ENCODE measurements around the gene TUG1.
A peak's percentile ranks its signal among the peaks of the same experiment; 100 is the strongest.

Gene TUG1

DNA sequence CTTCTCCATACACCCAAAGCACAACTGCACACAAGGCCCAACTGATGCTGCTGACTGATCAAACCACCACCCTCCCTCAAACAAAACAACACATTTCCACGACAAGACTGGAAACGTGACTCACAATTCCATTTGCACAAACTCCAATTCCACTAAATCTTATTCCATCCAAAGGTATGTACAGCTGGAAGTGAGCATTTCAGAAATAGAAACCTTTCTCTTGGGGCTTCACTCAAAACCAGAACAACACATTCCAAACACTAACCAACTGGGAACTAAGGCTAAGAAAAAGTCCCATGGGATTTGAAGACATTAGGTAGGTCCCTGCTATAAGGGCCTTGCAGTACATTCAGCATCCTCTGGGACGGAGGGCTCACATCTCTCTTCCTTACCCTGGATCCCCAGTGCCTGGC is 20.1 kb upstream of the TUG1 start:
- no peak for FAIRE-seq

DNA sequence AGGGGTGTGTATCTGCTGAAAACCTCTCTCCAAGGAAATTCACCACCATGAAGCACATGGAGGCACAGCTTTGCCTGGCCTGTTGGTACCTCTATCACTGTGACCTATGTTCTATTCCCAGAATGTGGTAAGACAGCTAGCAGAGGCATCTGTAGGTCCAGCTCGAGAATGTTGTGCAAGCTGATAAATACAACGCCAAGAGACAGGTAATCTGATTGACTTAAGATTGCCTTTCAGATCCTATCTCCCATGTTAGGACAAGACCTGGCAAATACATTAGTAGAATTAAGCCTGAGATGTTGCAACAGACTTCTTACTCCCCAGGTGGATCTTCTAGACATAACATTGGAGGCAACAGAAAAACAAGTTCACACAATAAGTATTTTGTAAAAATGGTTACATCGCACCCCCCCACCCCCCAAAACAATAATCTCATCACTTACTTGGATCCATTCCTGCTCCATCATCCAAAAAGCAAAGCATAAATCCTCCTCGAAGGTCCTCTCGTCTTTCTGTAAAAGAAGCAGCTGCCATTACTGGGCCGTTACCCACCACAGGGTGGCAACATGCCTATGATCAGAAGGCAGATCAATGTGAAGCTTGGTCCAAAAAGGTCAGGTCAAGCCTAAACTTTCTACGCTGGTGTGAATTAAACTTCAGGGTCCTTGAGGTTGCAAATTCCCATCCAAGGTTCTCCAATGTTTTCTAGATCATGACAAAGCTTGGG is 19.0 kb upstream of the TUG1 start:
- FAIRE-seq = no peak

DNA sequence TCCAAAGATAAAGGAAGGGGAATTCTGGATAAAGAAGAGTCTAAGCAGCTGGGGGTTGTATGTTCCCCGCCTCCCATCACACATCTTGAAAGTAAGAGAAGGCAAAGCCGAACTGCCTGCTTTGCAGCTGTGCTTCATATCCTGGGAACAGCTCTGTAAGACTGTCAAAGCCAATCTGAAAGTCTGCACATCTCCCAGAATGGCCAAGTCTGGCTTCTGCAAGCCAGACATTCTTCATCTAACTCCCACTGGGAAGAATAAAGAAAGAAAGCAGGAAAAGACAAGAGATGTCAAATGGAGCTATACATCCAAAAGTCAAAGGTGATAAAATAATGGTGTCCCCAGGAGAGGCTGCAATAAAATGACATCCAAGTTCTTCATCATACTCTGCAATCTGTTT is 15.9 kb upstream of the TUG1 start:
- no peak for FAIRE-seq

DNA sequence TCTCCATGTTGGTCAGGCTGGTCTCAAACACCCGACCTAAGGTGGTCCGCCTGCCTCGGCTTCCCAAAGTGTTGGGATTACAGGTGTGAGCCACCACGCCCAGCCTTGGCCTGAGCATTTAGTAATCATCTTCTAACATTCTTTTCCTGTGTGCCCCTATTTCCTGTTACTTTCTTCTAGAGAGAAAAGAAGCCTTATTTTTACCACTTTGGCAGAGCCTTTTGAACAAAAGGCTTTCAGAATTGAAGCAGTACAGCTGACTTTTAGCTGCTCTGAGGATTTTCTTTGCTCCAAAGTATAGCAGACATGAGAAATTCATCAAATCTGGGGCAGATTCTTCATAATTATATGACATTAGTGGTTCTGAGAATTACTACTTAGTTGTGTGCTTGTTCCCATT is 13.9 kb upstream of the TUG1 start:
- FAIRE-seq = no peak

DNA sequence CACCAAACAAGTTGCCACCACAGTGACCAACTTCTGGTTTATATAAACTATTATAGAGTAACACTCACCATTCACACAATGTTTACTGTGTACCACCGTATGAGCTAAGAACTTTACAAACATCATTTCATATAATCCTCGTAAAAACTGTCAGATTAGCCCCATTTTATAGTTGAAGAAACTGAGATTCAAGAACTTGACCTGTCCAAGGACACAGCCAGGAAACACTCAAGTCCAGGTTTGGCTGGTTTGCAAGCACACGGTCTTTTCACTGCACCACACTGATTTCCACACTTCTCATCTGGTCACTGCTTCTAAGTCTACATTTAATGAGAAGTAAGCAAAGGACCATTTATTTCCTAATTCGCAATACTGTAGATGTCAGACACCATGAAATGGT is 4.2 kb upstream of the TUG1 start:
- FAIRE-seq = no peak

DNA sequence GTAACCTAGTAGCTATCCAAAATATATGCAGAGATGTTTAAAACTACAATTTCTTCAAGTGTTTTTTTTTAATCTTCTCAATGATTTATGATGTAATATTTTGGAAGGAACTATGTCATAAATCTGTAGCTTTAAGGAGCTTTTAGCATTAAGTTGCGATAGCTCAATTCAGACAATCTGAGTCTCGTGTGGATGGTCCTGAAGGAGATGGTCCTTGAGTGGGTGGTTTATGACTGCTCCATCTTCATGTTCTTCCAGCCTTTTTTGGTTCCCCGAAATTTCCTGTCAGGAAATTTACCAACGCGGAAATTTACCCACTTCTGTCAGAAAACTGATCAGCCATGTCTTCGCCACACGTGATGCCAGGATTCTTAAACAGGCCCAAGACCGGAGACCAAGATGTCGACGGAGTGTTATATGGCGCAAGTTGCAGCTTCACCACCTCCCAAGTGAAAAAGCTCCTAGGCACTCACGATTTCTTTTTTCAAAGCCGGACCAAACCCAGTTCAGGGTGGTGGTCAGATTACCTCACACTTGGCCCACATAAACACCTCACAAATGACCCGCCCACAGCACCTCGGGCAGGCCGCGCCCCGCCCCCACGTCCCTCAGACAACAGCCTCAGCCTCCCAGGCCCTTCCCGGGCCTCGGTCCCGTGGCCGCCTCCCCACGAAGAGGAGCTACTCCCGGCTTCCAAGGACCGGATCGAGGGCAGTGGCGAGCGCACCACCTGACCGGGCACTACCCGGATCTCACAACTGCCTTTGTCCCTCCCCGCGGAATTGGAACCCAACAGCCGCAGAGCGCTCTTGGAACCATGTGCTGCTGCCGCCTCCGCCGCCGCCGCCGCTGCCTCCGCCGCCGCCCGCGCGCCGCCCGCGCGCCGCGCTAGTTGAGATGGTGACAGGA is 796 bp upstream of the TUG1 start, which contains the start of gene MORC2:
Gene MORC2 (minus strand): TSS at position 760 of the 909 bp plus-strand sequence. CDS start 885 bp downstream, outside the sequence.
- no peak for FAIRE-seq

DNA sequence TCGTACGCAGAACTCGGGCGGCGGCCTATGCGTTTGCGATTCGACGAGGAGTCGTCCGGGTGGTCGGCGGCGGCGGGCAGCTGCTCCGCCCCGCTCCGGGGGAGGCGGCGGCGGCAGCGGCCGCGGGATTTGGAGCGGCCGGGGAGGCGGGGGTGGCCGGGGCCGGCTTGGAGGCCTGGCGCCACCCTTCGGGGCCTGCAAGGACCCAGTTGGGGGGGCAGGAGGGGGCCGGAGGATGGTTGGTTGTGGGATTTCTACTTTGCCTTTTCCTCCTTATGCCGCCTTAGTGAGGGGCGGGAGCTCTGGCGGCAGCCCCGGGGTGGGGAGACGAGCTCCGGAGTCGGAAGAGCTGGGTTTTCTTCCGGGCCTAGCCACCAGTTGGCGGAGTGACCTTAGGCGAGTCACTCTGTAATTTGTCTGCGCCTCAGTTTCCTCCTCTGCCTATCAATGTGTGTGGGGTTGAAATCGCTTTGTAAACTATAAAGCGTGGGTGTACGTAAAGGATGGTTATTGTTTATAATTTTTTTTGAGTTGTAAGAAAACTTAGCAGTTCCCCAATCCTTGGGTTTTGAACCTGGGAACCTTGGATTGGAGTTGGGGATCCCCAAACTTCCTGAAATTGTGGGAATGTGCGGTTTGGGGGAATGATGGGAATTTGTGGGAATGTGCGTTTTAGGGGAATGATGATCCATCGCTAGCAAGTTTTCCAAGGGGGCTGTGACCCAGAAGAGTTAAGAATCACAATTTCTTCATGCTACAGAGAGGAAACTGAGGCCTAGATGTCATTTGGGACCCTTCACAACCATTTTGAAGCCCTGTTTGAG is 679 bp downstream of the TUG1 start:
- no peak for FAIRE-seq

DNA sequence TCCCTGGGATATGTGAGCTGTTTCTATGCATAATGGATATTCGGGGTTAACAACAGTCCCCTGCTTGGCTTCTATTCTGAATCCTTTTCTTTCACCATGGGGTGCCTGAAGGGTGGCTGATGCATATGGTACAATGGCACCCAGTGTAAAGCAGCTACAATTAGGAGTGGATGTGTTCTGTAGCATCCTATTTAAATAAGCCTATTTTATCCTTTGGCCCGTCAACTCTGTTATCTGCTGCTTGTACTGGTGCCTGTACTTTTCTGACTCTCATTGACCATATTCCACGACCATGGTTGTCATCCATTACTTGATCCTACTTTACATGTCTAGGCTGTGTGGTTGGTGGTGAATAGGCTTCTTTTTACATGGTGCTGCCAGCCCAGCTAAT is 1.3 kb downstream of the TUG1 start:
- no peak for FAIRE-seq

DNA sequence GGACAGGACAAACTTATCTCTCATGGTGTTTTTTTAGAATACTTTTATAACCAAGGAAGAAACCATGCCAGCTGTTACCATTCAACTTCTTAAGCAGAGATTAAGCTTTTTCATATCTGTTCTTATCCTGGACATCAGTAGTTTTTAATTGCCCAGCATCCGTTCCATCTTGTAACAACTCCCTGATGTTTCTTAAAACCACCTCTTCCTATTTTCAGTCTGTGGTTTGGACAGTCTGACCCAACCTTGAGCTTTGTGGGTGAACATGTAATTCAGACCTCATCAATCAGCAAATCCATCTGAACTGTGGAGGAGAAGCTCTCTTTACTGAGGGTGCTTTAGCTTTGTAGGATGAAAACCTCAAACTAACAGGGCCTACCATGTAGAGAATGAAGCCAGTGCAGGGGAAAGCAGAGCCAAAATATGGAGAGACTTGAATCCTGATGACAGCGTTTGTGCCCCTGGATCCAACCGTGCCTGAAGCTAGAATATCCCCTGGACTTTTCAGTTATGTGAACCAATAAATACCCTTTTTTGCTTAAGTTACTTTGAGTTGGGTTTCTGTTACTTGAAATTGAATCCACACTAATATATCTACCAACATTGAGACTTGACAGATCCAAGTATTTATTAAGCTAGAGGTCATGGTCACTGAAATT is 9.4 kb downstream of the TUG1 start:
- no peak for FAIRE-seq

DNA sequence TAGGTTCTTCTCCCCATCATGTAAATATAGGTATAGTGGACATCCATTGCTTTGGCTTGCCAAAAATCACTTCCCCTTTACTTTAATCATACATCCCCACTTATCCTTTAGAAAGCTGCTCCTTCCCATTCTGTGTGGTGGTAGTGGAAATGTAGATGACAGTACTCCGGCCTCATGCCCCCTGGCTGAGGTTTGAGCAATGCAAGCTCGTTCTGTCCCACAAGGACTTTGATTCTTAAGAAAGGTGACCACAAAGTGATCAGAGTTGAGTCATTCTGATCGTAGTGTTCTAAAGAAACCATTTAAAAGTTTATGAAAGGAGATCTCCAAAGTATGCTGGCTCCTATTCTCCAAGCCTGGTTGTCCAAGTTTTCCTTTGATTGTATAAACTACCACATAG is 10.9 kb downstream of the TUG1 start:
- no peak for FAIRE-seq

DNA sequence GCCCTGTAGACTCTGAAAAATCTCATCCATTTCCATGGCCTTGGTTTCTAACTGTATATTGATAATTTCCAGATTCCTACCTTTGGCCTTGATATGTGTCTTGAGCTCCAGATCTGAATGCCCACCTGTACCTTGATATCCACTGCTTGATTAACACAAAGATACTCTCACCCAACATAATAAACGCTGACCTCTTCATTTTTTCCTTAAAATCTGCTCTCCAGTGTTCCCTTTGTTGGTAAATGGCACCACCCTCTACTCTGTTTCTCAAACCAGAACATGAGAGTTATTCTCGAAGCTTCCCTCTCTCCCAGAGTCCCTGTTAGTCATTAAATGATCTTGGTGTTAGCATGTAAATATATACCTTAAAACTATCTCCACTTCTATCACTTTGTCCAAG is 13.4 kb downstream of the TUG1 start:
- no peak for FAIRE-seq

DNA sequence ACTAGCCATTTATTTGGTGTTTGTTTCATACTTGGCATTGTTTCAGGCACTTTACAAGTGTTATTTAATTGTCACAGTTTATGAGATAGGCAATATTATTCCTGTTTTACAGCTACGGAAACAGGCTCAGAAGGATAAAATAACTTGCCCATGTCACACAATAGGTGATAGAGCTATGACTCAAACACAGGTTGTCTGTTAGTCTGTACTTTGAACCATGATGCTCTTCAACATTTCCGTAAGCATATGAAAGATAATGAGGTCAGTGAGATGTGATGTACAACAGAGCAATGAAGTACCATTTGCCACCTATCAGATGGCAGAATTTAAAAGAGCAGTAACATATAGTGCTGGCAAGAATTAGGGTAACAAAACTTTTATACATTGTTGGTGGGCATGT is 15.3 kb downstream of the TUG1 start:
- peak; percentile 49 for FAIRE-seq

DNA sequence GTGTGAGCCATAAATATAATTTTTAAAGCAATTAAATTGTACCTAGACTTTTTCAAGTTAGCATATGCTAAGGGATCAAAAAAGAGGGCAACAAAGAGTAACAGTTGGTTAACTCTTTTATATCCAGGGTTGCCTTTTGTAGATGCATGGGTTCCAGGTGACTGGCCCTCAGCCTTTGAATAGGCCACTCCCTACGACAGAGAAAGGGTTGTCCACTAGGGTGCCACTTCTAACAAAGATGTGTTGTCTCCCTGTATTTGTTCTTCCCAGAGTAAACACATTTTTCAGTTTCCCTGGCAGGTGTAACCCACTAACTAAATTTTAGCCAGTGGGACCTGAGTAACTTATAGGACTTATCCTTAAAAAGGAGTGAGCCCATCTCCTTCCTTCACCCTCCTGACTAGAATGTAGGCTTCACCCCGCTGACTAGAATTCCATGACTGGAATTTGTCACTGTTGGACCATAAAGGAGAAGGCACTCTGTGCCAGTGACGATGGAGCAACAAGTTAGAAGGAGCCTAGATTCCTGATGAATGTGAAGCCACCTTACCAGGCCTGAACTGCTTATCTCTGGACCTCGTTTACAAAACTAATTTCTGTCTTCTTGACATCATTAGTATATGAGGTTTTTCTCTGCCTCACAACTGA is 16.6 kb downstream of the TUG1 start:
- no peak for FAIRE-seq

DNA sequence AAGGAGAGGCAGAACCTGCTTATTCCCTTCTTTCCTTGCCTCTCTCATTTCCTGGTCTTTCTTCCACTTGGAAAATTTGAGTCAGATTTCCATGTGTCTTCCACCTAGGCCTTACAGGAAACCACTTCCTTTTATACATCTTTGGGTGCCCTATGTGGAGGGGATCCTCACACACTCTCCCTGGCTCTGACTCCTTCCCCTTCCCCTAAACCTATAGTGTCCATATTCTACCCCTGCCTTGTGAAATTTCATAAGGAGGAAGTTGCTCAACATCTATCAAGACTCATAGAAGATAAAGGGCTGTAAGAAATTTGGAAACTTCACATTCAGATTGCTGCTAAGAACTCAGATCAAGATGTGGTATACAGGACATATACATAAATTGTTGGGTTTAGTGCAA is 20.4 kb downstream of the TUG1 start:
- no peak for FAIRE-seq

DNA sequence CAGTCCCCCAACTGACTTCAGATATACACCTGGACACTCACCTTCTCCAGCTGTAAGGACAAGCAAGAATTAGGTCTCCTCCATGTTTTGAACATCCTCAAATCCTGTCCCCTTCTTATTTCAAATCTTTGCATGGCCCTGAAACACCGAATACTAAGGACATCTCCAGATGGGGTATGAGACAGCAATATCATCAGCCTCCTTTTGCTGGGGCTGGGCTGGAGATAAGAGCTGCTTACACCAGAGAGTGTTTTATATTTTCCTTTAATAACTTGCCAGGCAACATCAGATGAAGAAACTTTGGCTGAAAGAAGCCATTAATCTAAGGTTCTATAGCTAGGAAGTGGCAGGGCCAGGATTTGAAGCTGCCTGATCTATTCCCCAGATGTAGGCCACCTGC is 21.6 kb downstream of the TUG1 start:
- no peak for FAIRE-seq

DNA sequence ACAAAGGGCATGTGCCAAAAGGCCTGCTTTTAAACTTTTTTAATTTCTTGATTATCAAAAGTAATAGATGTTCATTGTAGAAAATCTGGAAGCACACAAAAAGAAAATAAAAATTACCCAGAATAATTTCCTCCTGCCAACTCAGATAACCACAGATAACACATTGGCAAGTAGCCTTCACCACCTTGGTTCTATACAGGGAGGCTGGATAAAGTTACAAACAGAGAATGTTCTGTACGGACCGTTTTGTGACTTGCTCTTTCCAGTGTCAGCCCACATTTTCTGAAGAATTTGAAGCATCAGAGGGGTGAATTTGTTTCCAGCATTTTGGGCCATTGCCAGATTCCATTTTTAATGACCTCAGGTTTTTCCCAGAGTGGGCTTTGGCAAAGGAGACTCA is 23.5 kb downstream of the TUG1 start:
- FAIRE-seq = no peak

DNA sequence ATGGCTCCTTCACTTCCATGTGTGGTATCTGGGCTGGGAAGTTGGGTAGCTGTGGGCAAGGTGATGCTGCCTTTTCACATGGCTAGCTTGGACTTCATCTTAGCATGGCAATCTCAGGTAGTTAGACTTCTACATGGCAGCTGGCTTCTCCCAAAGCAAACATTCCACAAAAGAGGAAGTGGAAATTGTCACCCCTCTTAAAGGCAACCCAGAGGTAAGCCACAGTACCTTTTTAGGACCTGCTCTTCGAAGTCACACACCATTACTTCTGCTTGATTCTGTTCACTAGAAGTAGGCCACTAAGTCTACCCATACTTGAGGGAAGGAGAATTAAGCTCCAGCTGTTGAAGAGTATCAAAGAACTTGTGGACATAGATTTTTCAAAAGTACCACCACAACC is 25.9 kb downstream of the TUG1 start:
- FAIRE-seq = no peak

DNA sequence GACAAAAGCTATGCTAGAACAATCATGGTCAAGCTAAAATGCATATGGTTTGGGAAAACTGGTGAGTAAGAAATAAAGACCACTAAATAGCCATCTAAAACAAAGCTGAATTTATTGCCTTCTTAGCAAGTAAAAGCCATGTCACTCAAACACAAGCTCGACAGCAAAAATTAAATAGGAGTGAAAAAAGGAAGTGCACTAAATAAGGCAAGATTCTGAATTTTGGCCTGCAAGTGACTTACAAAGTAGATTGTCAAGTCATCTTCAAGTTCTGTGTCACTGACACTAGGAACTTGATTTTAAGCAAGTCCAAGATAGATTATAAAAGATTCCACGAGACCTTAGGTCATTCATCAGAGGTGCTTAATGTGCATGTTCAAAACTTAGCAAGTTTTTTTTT is 27.4 kb downstream of the TUG1 start:
- no peak for FAIRE-seq

DNA sequence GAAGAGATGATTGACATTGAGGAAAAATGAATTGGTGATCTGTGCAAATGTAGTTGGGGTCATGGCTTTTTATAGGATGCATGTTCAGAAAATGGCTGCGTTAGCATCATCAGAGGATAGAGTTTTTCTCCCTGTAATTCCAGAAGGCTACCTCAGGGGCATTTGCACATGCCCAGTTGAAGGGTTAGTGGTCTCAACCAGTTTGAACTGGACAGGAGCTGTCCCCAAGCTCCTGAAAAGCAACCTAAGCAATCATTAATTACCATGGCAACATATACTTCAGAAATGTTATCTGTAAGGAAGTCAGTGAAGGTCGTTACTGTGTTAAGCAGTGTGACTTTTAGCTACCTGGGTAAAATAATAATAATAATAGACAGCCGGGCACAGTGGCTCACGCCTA is 29.3 kb downstream of the TUG1 start:
- FAIRE-seq = no peak

DNA sequence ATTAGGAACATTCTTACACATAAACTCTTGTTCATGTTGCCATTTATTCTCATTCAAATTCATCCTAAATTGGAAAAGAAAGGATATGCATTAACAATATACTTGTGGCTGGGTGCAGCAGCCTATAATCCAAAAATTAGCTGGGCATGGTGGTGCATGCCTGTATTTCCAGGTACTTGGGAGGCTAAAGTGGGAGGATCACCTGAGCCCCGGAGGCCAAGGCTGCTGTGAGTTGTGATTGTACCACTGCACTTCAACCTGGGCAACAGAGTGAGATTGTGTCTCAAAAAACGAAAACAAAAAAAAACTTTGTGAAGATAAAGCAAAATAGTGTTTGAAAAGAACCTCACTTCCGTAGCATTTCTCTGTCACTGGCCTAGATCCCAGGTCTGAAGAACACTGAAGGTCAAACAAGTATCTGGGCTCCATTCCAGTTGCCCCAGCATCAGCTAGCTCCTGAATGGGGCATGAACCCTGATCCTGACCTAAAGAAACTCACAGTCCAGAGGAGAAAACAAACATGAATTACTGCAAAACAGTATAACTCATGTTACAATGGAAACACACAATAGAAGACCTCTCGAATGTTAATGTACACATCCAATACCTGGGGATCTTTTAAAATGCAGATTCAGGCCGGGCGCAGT is 32.2 kb downstream of the TUG1 start:
- no peak for FAIRE-seq

DNA sequence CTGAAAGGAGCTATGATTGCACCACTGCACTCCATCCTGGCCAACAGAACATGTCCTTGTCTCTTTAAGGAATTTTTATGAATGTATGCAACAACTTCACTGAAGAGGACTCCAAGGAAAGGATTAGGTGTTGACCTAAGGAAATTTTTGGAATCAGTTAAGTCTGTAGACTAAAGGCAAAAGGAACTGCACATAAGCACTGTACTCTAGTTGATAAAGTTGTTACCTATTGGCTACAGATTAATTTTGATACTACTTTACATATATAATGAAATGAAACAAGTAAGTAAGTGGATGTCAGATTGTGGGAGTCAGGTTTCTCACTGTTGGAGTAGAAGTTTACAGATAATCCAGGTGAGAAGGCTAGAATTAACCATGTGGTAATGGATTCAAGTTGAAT is 36.5 kb downstream of the TUG1 start:
- FAIRE-seq = no peak
